Activated T-helper 17 cell treated with anti-CD3 and anti-CD28 coated beads, Interleukin-2, amount 50 U/mL, for 72 hours (primary cell): ENCODE data around the gene LANCL3. TPM values are rescaled to one million over a fixed set of nuclear protein-coding genes. Genes with fewer than 3 reads are reported as not detected.

Source experiments
- ATAC-seq: fragments of 150-1000 bp; cut with Tn5 transposase; replicated peaks from 2 replicates; pipeline ENCODE4 v1.10.0; 2021; ENCODE audit warnings: mild to moderate bottlenecking, moderate library complexity
- H3K27ac Mint-ChIP-seq: one replicate; pipeline ENCODE4 v1.8.0; 2022; ENCODE audit warnings: mixed read lengths
- H3K27me3 Mint-ChIP-seq: one replicate; pipeline ENCODE4 v1.8.0; 2022; ENCODE audit warnings: mixed read lengths
- H3K36me3 Mint-ChIP-seq: one replicate; pipeline ENCODE4 v1.8.0; 2022; ENCODE audit warnings: low read depth, mild to moderate bottlenecking, mixed read lengths
- H3K4me1 Mint-ChIP-seq: one replicate; pipeline ENCODE4 v1.8.0; 2022; ENCODE audit warnings: mixed read lengths
- H3K4me3 Mint-ChIP-seq: one replicate; pipeline ENCODE4 v1.8.0; 2022; ENCODE audit warnings: mild to moderate bottlenecking, mixed read lengths
- H3K9me3 Mint-ChIP-seq: one replicate; pipeline ENCODE4 v1.8.0; 2022; ENCODE audit warnings: mixed read lengths
- total RNA-seq, 2 donors: library from RNA; stranded (reverse); gene quantifications; one replicate each; pipeline ENCODE4 v1.2.3, GENCODE V29; 2022

LANCL3 gene
- total RNA-seq, 2 donors from 2014 or later = 0.40 to 0.95 TPM

GRCh38 chrX:37684426-37684825 lies 113.0 kb downstream of the LANCL3 start:
- H3K27ac Mint-ChIP-seq = no peak overlapping the region
- H3K9me3 Mint-ChIP-seq = no peaks in the 10 kb centered on the region
- no peaks in the 10 kb centered on the region for H3K4me1 Mint-ChIP-seq
- no peak overlapping the region for H3K4me3 Mint-ChIP-seq
- ATAC-seq = no peak
- no peaks in the 10 kb centered on the region for H3K36me3 Mint-ChIP-seq
- no peaks in the 10 kb centered on the region for H3K27me3 Mint-ChIP-seq

- no peaks in the 10 kb centered on the region for H3K9me3 Mint-ChIP-seq
- peak overlapping the region; percentile 37 for H3K4me3 Mint-ChIP-seq
- H3K36me3 Mint-ChIP-seq = no peaks in the 10 kb centered on the region
- ATAC-seq = no peak
- H3K27ac Mint-ChIP-seq = no peak overlapping the region
- no peaks in the 10 kb centered on the region for H3K4me1 Mint-ChIP-seq
- no peaks in the 10 kb centered on the region for H3K27me3 Mint-ChIP-seq
These were observed 113.5 kb downstream of the LANCL3 start for GRCh38 chrX:37684973-37685372.

- H3K27ac Mint-ChIP-seq = no peak within 1 kb of the TSS
- H3K9me3 Mint-ChIP-seq = no peaks in the 10 kb centered on the region
- H3K4me1 Mint-ChIP-seq = no peaks in the 10 kb centered on the region
- peak within 1 kb of the TSS; percentile 60 for H3K4me3 Mint-ChIP-seq
- peak; percentile 74 for ATAC-seq
- no peaks in the 10 kb centered on the region for H3K36me3 Mint-ChIP-seq
- no peaks in the 10 kb centered on the region for H3K27me3 Mint-ChIP-seq
These were observed 114.2 kb downstream of the LANCL3 start, which contains the start of gene XK for GRCh38 chrX:37685381-37686359. XK (plus strand) TSS chrX:37685791; CDS start chrX:37685962, 171 bp downstream.

- ATAC-seq = no peak
- H3K36me3 Mint-ChIP-seq = no peaks in the 10 kb centered on the region
- peak overlapping the region; percentile 60 for H3K4me3 Mint-ChIP-seq
- H3K4me1 Mint-ChIP-seq = no peaks in the 10 kb centered on the region
- no peaks in the 10 kb centered on the region for H3K9me3 Mint-ChIP-seq
- H3K27ac Mint-ChIP-seq = no peak overlapping the region
- H3K27me3 Mint-ChIP-seq = no peaks in the 10 kb centered on the region
These were observed 115.0 kb downstream of the LANCL3 start for GRCh38 chrX:37686369-37686995.

GRCh38 chrX:37686996-37687395 lies 115.5 kb downstream of the LANCL3 start:
- Mint-ChIP-seq H3K27ac (no peak overlapping the region), H3K4me1 (no peaks in the 10 kb centered on the region), H3K36me3 (no peaks in the 10 kb centered on the region), H3K4me3 (no peak overlapping the region), H3K9me3 (no peaks in the 10 kb centered on the region), H3K27me3 (no peaks in the 10 kb centered on the region)
- ATAC-seq = no peak

- H3K9me3 Mint-ChIP-seq = no peaks in the 10 kb centered on the region
- no peak overlapping the region for H3K4me3 Mint-ChIP-seq
- no peak for ATAC-seq
- H3K27ac Mint-ChIP-seq = no peak overlapping the region
- no peaks in the 10 kb centered on the region for H3K36me3 Mint-ChIP-seq
- no peaks in the 10 kb centered on the region for H3K27me3 Mint-ChIP-seq
- no peaks in the 10 kb centered on the region for H3K4me1 Mint-ChIP-seq
These were observed 118.7 kb downstream of the LANCL3 start for GRCh38 chrX:37690119-37690518.

- Mint-ChIP-seq H3K4me3 (no peak overlapping the region), H3K4me1 (no peaks in the 10 kb centered on the region), H3K27ac (no peak overlapping the region)
These were observed 121.5 kb downstream of the LANCL3 start for GRCh38 chrX:37692918-37693317.

GRCh38 chrX:37697169-37697760 lies 125.8 kb downstream of the LANCL3 start:
- Mint-ChIP-seq H3K4me3 (no peak overlapping the region), H3K4me1 (no peaks in the 10 kb centered on the region), H3K9me3 (no peaks in the 10 kb centered on the region), H3K36me3 (no peaks in the 10 kb centered on the region), H3K27me3 (no peaks in the 10 kb centered on the region), H3K27ac (no peak overlapping the region)
- ATAC-seq = no peak

More at GRCh38 chrX:37692918-37693317, 121.5 kb downstream of the LANCL3 start:
- H3K27me3 Mint-ChIP-seq = no peaks in the 10 kb centered on the region
- ATAC-seq = no peak
- H3K9me3 Mint-ChIP-seq = no peaks in the 10 kb centered on the region
- no peaks in the 10 kb centered on the region for H3K36me3 Mint-ChIP-seq

GRCh38 chrX:37701588-37701987 lies 130.1 kb downstream of the LANCL3 start:
- Mint-ChIP-seq H3K36me3 (no peaks in the 10 kb centered on the region), H3K4me1 (no peaks in the 10 kb centered on the region), H3K9me3 (no peaks in the 10 kb centered on the region), H3K4me3 (no peak overlapping the region), H3K27ac (no peak overlapping the region), H3K27me3 (no peaks in the 10 kb centered on the region)
- ATAC-seq = no peak

- no peaks in the 10 kb centered on the region for H3K36me3 Mint-ChIP-seq
- ATAC-seq = no peak
- no peaks in the 10 kb centered on the region for H3K9me3 Mint-ChIP-seq
- no peaks in the 10 kb centered on the region for H3K27me3 Mint-ChIP-seq
- no peaks in the 10 kb centered on the region for H3K4me1 Mint-ChIP-seq
- H3K4me3 Mint-ChIP-seq = no peak overlapping the region
- H3K27ac Mint-ChIP-seq = no peak overlapping the region
These were observed 140.5 kb downstream of the LANCL3 start for GRCh38 chrX:37711991-37712390.

GRCh38 chrX:37712458-37712857 lies 141.0 kb downstream of the LANCL3 start:
- Mint-ChIP-seq H3K36me3 (no peaks in the 10 kb centered on the region), H3K9me3 (no peaks in the 10 kb centered on the region), H3K4me1 (no peaks in the 10 kb centered on the region), H3K27me3 (no peaks in the 10 kb centered on the region), H3K27ac (no peak overlapping the region), H3K4me3 (no peak overlapping the region)
- ATAC-seq = peak; percentile 60

GRCh38 chrX:37714479-37714878 lies 143.0 kb downstream of the LANCL3 start:
- no peak for ATAC-seq
- no peak overlapping the region for H3K27ac Mint-ChIP-seq
- H3K36me3 Mint-ChIP-seq = no peaks in the 10 kb centered on the region
- no peaks in the 10 kb centered on the region for H3K4me1 Mint-ChIP-seq
- no peak overlapping the region for H3K4me3 Mint-ChIP-seq
- no peaks in the 10 kb centered on the region for H3K27me3 Mint-ChIP-seq
- peaks cover 5% of the 10 kb centered on the region for H3K9me3 Mint-ChIP-seq

GRCh38 chrX:37716602-37717001 lies 145.1 kb downstream of the LANCL3 start:
- Mint-ChIP-seq H3K4me1 (no peaks in the 10 kb centered on the region), H3K4me3 (no peak overlapping the region), H3K27ac (no peak overlapping the region), H3K36me3 (no peaks in the 10 kb centered on the region), H3K9me3 (peaks cover 5% of the 10 kb centered on the region), H3K27me3 (no peaks in the 10 kb centered on the region)
- ATAC-seq = no peak

- Mint-ChIP-seq H3K4me3 (no peak overlapping the region), H3K27me3 (no peaks in the 10 kb centered on the region), H3K9me3 (peaks cover 5% of the 10 kb centered on the region), H3K4me1 (no peaks in the 10 kb centered on the region), H3K27ac (no peak overlapping the region), H3K36me3 (no peaks in the 10 kb centered on the region)
- ATAC-seq = no peak
These were observed 146.2 kb downstream of the LANCL3 start for GRCh38 chrX:37717708-37718107.
